Measurements from ENCODE around the gene PALM3. TPM values are rescaled to one million over a fixed set of nuclear protein-coding genes. Genes with fewer than 3 reads are reported as not detected.

Gene PALM3
- total and polyA plus RNA-seq, 2 donors (not counting 3 experiments of a cell fraction or from before 2014, with no cell fraction given) = 0.08 to 0.31 TPM

DNA sequence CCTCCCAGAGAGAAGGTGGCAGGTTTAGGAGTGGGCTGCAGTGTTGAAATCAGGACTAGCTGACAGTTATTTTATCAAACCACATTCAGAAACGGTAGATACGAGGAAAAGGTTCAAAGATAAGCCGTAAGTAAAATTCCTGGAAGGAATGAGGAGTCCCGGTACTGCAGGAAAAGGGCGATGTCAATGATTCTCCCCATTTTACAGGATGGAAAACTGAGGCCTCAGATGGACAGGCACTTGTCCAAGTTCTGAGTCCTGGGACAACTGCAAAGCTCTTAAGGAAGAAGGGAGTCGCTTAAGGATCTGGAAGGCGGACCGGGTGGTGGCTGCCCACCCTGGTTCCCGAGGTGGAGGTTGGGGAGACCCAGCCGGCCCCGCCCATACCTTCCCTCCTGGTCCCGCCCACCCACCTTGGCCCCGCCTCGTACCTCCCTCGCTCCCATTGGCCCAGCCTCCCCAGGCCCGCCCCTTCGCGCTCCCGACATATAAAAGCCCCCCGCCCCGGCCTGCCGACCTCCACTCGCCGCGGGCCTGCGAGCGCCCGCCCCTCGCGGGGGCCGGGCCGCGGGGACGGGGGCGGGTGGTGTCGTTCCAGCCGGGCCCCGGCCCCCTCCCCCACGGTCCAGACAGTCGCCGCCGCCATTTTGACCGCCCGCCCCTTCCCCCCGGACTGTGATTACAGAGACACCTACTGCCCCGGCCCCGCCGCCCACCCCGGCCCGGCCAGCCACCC is 56.4 kb downstream of the PALM3 start:
- ChIA-PET CTCF (interaction anchor here (1.1 to 2.9 kb wide), 6 partner anchors 16 to 53 kb away, joined by 3 to 11 read pairs (median 6); partner anchors contain the start of genes DCAF15 and IL27RA), POLR2A (interaction anchor here (0.6 to 0.8 kb wide), 3 partner anchors 7 to 79 kb away, joined by 3 to 13 read pairs (median 4); no protein-coding TSS in a partner anchor)
- FAIRE-seq (no peak), DNase-seq (ENCODE audit: low read depth, low spot score) (peak; percentile 87)
- Histone ChIP-seq H4K20me1 (replicated peaks; ENCODE audit: control insufficient read depth, extremely low read depth, insufficient read depth, low read length) (no peaks in the 10 kb centered on the region), H3K4me1 (ENCODE audit: control insufficient read depth, extremely low read depth, insufficient read depth, low read length) (peaks cover 20% of the 10 kb centered on the region), H3K4me2 (ENCODE audit: insufficient read depth, low read length) (peak overlapping the region; percentile 58), H3K9me3 (replicated peaks; ENCODE audit: control insufficient read depth, insufficient read depth, low read length) (no peaks in the 10 kb centered on the region), H3K9ac (replicated peaks; ENCODE audit: extremely low read depth, insufficient read depth, low read length) (peak overlapping the region; percentile 94), H3K4me3 (replicated peaks in 1 of 3; ENCODE audit: insufficient read depth in 1 of 3, low read depth in 1 of 3, low read length in 3 of 3) (peak overlapping the region; percentile 61 to 73 (median 69)), H3K36me3 (ENCODE audit: control insufficient read depth in 2 of 2, extremely low read depth in 1 of 2, insufficient read depth in 2 of 2, low read length in 2 of 2) (no peaks in the 10 kb centered on the region), H3K27me3 (ENCODE audit: control insufficient read depth in 2 of 2, insufficient read depth in 2 of 2, low read length in 2 of 2) (no peaks in the 10 kb centered on the region), H3K9me1 (replicated peaks; ENCODE audit: control insufficient read depth, extremely low read depth, insufficient read depth, low read length) (no peaks in the 10 kb centered on the region), H3K79me2 (ENCODE audit: control insufficient read depth, insufficient read depth, low read length) (peaks cover 8% of the 10 kb centered on the region), H3K27ac (ENCODE audit: insufficient read depth, low read depth, low read length) (peak overlapping the region; percentile 91), H2AFZ (ENCODE audit: low read depth, low read length) (peak overlapping the region; percentile 50)
- intact Hi-C loops (cut with micrococcal nuclease) = loop anchor here (1.0 to 5.0 kb wide), 9 partner anchors 19 to 903 kb away; partner anchors contain the start of genes DCAF15, LYL1 and MISP3
- BruUV-seq (replicated peaks) = TSS peak; percentile 44
- TF ChIP-seq POLR2AphosphoS5 (IDR thresholded peaks at IDR 0.05; ENCODE audit: insufficient read depth, low read depth, low read length) = peak; percentile 82
- TF ChIP-seq GATA2 (IDR thresholded peaks at IDR 0.05; ENCODE audit: insufficient read depth, insufficient read length, low read depth, low read length) = no peak
- TF ChIP-seq EZH2 (IDR thresholded peaks at IDR 0.05; ENCODE audit: borderline replicate concordance, low read depth, low read length, severe bottlenecking) = no peak
- dilution Hi-C loops (cut with MboI; ENCODE audit: extremely low pct_ligation_motif_present, low sequenced_read_pairs) = no loop called here

DNA sequence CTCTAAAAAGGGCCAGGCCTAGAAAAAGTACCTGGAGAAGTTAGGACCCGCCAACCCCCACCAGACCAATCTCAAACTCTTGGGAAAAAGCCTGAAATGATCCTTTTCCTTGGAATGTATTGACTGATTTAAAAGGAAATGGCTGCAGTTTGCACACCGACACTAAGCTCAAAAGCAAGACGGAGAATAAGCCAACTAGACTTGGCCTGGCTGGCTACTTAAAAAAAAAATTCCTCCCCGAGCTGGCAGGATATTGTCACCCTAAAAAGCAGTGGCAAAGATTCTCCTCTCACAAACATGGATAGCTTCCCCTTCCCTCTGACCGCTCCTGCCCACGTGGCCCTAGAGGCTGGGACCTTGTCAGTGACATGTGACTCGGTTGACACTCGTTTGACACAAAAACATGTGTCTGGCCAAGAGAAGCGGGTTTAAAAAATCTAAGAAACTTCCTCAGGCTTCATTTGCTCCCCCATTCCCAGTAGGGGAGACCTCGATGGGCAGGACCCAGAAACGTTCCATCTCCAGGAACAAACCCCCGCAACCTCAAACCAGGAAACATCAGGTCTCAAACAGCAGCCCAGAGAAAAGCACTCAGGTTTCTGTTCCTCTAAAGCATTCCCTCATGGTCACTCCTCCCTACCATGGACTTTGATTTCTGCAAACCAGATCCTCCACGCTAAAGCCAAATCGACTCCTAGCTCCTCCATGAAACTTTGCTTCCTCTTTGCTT is 57.1 kb downstream of the PALM3 start:
- intact Hi-C loops (cut with micrococcal nuclease) = loop anchor here (1.0 to 5.0 kb wide), 5 partner anchors 26 to 902 kb away; partner anchors contain the start of gene LYL1
- CTCF ChIA-PET = interaction anchor here (1.5 to 2.9 kb wide), 5 partner anchors 16 to 52 kb away, joined by 5 to 11 read pairs (median 8); partner anchors contain the start of genes DCAF15 and IL27RA
- BruUV-seq (replicated peaks) = no TSS peak

More for the DNA sequence above, 57.1 kb downstream of the PALM3 start:
- Histone ChIP-seq H3K9ac (replicated peaks; ENCODE audit: extremely low read depth, insufficient read depth, low read length) (peak overlapping the region; percentile 8), H3K36me3 (ENCODE audit: control insufficient read depth in 2 of 2, extremely low read depth in 1 of 2, insufficient read depth in 2 of 2, low read length in 2 of 2) (no peaks in the 10 kb centered on the region), H3K4me3 (replicated peaks in 1 of 3; ENCODE audit: insufficient read depth in 1 of 3, low read depth in 1 of 3, low read length in 3 of 3) (peak overlapping the region in 1 of 3 experiments; percentile 61), H3K9me1 (replicated peaks; ENCODE audit: control insufficient read depth, extremely low read depth, insufficient read depth, low read length) (no peaks in the 10 kb centered on the region), H2AFZ (ENCODE audit: low read depth, low read length) (peak overlapping the region; percentile 50), H3K27me3 (ENCODE audit: control insufficient read depth in 2 of 2, insufficient read depth in 2 of 2, low read length in 2 of 2) (no peaks in the 10 kb centered on the region), H3K9me3 (replicated peaks; ENCODE audit: control insufficient read depth, insufficient read depth, low read length) (no peaks in the 10 kb centered on the region), H3K79me2 (ENCODE audit: control insufficient read depth, insufficient read depth, low read length) (peaks cover 8% of the 10 kb centered on the region), H3K4me1 (ENCODE audit: control insufficient read depth, extremely low read depth, insufficient read depth, low read length) (peaks cover 20% of the 10 kb centered on the region), H3K4me2 (ENCODE audit: insufficient read depth, low read length) (peak overlapping the region; percentile 58), H3K27ac (ENCODE audit: insufficient read depth, low read depth, low read length) (peak overlapping the region; percentile 5), H4K20me1 (replicated peaks; ENCODE audit: control insufficient read depth, extremely low read depth, insufficient read depth, low read length) (no peaks in the 10 kb centered on the region)
- dilution Hi-C loops (cut with MboI; ENCODE audit: extremely low pct_ligation_motif_present, low sequenced_read_pairs) = no loop called here
- DNase-seq (ENCODE audit: low read depth, low spot score) (peak; percentile 52), FAIRE-seq (no peak)
- POLR2A ChIA-PET = interaction anchor here (0.8 kb wide), 1 partner anchor 78 kb away, joined by 3 read pairs; no protein-coding TSS in a partner anchor
- TF ChIP-seq, protein P1, sequence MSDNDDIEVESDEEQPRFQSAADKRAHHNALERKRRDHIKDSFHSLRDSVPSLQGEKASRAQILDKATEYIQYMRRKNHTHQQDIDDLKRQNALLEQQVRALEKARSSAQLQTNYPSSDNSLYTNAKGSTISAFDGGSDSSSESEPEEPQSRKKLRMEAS (IDR thresholded peaks at IDR 0.05; ENCODE audit: insufficient read depth, insufficient read length) = peak; percentile 81
- TF ChIP-seq POLR2AphosphoS5 (IDR thresholded peaks at IDR 0.05; ENCODE audit: insufficient read depth, low read depth, low read length) = no peak
- no peak for TF ChIP-seq FOS (IDR thresholded peaks at IDR 0.05; ENCODE audit: borderline replicate concordance, insufficient read depth, low read length)

Data from endothelial cell of umbilical vein (primary cell).